GM12878 (cell line): Measurements from ENCODE around the gene MEIS2. TPM values are rescaled to one million over a fixed set of nuclear protein-coding genes. Genes with fewer than 3 reads are reported as not detected.

Experiments
- ATF7 ChIP-seq: fragments of 450-650 bp; IDR thresholded peaks from 2 replicates; pipeline ENCODE4 v1.6.1; 2016; ENCODE audit warnings: low read depth, mild to moderate bottlenecking
- BCL11A ChIP-seq: IDR thresholded peaks from 2 replicates; pipeline ENCODE4 v1.6.1; 2011; ENCODE audit warnings: low read depth, low read length
- GABPA ChIP-seq: IDR thresholded peaks from 2 replicates; pipeline ENCODE4 v1.6.1; 2014; ENCODE audit warnings: antibody characterized with exemption, low read depth, mild to moderate bottlenecking, inconsistent platforms
- IKZF1 ChIP-seq: fragments of 450-650 bp; conservative IDR thresholded peaks from 2 replicates; pipeline ENCODE4 v1.6.1; 2017; ENCODE audit warnings: antibody characterized with exemption, mild to moderate bottlenecking
- JUND ChIP-seq: IDR thresholded peaks from 2 replicates; pipeline ENCODE4 v1.6.1; 2012; ENCODE audit warnings: low read depth, mild to moderate bottlenecking, low read length, improper control_type of control experiment, moderate library complexity
- NFIC ChIP-seq: IDR thresholded peaks from 2 replicates; pipeline ENCODE4 v1.6.1; 2012; ENCODE audit warnings: low read depth, mild to moderate bottlenecking, inconsistent platforms, low read length, moderate library complexity
- RUNX3 ChIP-seq: IDR thresholded peaks from 2 replicates; pipeline ENCODE4 v1.6.1; 2012; ENCODE audit warnings: low read length, inconsistent platforms
- SREBF1 ChIP-seq: IDR thresholded peaks from 2 replicates; pipeline ENCODE4 v1.6.1; 2012; ENCODE audit warnings: mild to moderate bottlenecking, low read length
- STAT1 ChIP-seq: fragments of 450-650 bp; conservative IDR thresholded peaks from 2 replicates; pipeline ENCODE4 v1.6.1; 2014; ENCODE audit warnings: antibody characterized with exemption, mild to moderate bottlenecking
- polyA plus RNA-seq, 11 experiments: library from polyadenylated mRNA; depleted of rRNA in 4 of 11; unstranded in 6 of 11; stranded (reverse) in 5 of 11; fragments of >200 nt; fragmentation: Nextera tagmentation in 4 of 11; fragmentation: Illumina TruSeq in 1 of 11; extraction: Ambion mirVana in 4 of 11; extraction: Trizol in 1 of 11; gene quantifications; 1 replicate in 1 of 11; 2 replicates in 10 of 11; pipeline versions ENCODE4 v1.2.1 to v1.2.3, GENCODE V29; 2011 to 2016; ENCODE audit warnings: inconsistent platforms in 2 of 11, missing spikeins in 2 of 11, low read depth in 1 of 11
- total RNA-seq, 4 experiments: library from RNA; depleted of rRNA in 3 of 4; stranded (reverse); fragments of >200 nt in 3 of 4; fragmentation: Illumina TruSeq in 1 of 4; extraction: Trizol in 1 of 4; gene quantifications; 2 replicates each; pipeline versions ENCODE4 v1.2.1 to v1.2.3, GENCODE V29; 2013 to 2021
- TF ChIP-seq, protein P1 (sequence below): fragments of 150-350 bp; IDR thresholded peaks from 2 replicates; pipeline ENCODE4 v1.6.1; 2016; ENCODE audit warnings: low read depth, low read length
- TF ChIP-seq, protein P2 (sequence below): IDR thresholded peaks from 2 replicates; pipeline ENCODE4 v1.6.1; 2011; ENCODE audit warnings: mild to moderate bottlenecking, low read depth, low read length, moderate library complexity; ENCODE audit not compliant: insufficient replicate concordance
- TF ChIP-seq, protein P3 (sequence below): IDR thresholded peaks from 2 replicates; pipeline ENCODE4 v1.6.1; 2012; ENCODE audit warnings: low read length, inconsistent platforms

Gene MEIS2
- total and polyA plus RNA-seq, 10 of the 15 experiments (the other 5 are each of a cell fraction or from before 2014, with no cell fraction given) = 9.2 to 54.0 (median 20.4) TPM

- TF ChIP-seq, protein P1, sequence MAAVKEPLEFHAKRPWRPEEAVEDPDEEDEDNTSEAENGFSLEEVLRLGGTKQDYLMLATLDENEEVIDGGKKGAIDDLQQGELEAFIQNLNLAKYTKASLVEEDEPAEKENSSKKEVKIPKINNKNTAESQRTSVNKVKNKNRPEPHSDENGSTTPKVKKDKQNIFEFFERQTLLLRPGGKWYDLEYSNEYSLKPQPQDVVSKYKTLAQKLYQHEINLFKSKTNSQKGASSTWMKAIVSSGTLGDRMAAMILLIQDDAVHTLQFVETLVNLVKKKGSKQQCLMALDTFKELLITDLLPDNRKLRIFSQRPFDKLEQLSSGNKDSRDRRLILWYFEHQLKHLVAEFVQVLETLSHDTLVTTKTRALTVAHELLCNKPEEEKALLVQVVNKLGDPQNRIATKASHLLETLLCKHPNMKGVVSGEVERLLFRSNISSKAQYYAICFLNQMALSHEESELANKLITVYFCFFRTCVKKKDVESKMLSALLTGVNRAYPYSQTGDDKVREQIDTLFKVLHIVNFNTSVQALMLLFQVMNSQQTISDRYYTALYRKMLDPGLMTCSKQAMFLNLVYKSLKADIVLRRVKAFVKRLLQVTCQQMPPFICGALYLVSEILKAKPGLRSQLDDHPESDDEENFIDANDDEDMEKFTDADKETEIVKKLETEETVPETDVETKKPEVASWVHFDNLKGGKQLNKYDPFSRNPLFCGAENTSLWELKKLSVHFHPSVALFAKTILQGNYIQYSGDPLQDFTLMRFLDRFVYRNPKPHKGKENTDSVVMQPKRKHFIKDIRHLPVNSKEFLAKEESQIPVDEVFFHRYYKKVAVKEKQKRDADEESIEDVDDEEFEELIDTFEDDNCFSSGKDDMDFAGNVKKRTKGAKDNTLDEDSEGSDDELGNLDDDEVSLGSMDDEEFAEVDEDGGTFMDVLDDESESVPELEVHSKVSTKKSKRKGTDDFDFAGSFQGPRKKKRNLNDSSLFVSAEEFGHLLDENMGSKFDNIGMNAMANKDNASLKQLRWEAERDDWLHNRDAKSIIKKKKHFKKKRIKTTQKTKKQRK = no peak
- TF ChIP-seq NFIC (no peak), STAT1 (no peak), GABPA (no peak), IKZF1 (no peak), RUNX3 (no peak), SREBF1 (no peak), JUND (no peak), BCL11A (no peak), ATF7 (no peak)
- TF ChIP-seq, protein P2, sequence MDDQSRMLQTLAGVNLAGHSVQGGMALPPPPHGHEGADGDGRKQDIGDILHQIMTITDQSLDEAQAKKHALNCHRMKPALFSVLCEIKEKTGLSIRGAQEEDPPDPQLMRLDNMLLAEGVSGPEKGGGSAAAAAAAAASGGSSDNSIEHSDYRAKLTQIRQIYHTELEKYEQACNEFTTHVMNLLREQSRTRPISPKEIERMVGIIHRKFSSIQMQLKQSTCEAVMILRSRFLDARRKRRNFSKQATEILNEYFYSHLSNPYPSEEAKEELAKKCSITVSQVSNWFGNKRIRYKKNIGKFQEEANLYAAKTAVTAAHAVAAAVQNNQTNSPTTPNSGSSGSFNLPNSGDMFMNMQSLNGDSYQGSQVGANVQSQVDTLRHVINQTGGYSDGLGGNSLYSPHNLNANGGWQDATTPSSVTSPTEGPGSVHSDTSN = no peak
- TF ChIP-seq, protein P3, sequence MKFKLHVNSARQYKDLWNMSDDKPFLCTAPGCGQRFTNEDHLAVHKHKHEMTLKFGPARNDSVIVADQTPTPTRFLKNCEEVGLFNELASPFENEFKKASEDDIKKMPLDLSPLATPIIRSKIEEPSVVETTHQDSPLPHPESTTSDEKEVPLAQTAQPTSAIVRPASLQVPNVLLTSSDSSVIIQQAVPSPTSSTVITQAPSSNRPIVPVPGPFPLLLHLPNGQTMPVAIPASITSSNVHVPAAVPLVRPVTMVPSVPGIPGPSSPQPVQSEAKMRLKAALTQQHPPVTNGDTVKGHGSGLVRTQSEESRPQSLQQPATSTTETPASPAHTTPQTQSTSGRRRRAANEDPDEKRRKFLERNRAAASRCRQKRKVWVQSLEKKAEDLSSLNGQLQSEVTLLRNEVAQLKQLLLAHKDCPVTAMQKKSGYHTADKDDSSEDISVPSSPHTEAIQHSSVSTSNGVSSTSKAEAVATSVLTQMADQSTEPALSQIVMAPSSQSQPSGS = no peak
These were observed 203.4 kb downstream of the MEIS2 start (continued) for GRCh38 chr15:36896949-36897348.
